Tibial nerve (tissue), 4 donors: ENCODE results near the gene AASS. TPM values are rescaled to one million over a fixed set of nuclear protein-coding genes. Genes with fewer than 3 reads are reported as not detected.

ENCODE experiments used
- DNase-seq, 2 donors: peaks; one replicate each; pipeline ENCODE4 v3.0.0-alpha.2; 2019; ENCODE audit warnings: low spot score in 2 of 2
- H3K27ac ChIP-seq, 4 donors: fragments of 200-600 bp; sonication (generic) in 3 of 4; one replicate each; pipeline ENCODE4 v1.5.1; 2017 to 2019; ENCODE audit warnings: mild to moderate bottlenecking in 1 of 4
- H3K27me3 ChIP-seq, 2 donors: fragments of 200-600 bp; sonication (generic) in 1 of 2; one replicate each; pipeline versions ENCODE4 v1.5.1 to v1.6.0; 2017 to 2019
- H3K36me3 ChIP-seq, 3 donors: fragments of 200-600 bp; sonication (generic); one replicate each; pipeline ENCODE4 v1.5.1; 2018 to 2019
- H3K4me1 ChIP-seq, 4 donors: fragments of 200-600 bp; sonication (generic) in 3 of 4; one replicate each; pipeline ENCODE4 v1.5.1; 2017 to 2019
- H3K4me3 ChIP-seq, 4 donors: fragments of 200-600 bp; sonication (generic) in 3 of 4; one replicate each; pipeline ENCODE4 v1.5.1; 2017 to 2019; ENCODE audit warnings: mild to moderate bottlenecking in 1 of 4, moderate library complexity in 1 of 4
- H3K9me3 ChIP-seq, 4 donors: fragments of 200-600 bp; sonication (generic) in 3 of 4; one replicate each; pipeline ENCODE4 v1.5.1; 2017 to 2019
- EP300 ChIP-seq, 2 donors: sonication (generic); formaldehyde crosslinking; IDR thresholded peaks; one replicate each; pipeline ENCODE4 v1.6.1; 2017; ENCODE audit warnings: antibody characterized with exemption in 2 of 2, mild to moderate bottlenecking in 1 of 2
- POLR2A ChIP-seq, 2 donors: fragments of 450-650 bp; IDR thresholded peaks; one replicate each; pipeline ENCODE4 v1.6.1; 2017; ENCODE audit warnings: antibody characterized with exemption in 2 of 2, mild to moderate bottlenecking in 2 of 2, moderate library complexity in 2 of 2
- WGBS, 2 donors: methylation state at CpG; one replicate each; pipeline ENCODE4 v1.1.5; 2018; 5-methylcytosine and 5-hydroxymethylcytosine counted together
- total RNA-seq, 4 donors: library from RNA; depleted of rRNA; stranded (reverse); fragments of >200 nt; gene quantifications; one replicate each; pipeline ENCODE4 v1.1.0, GENCODE V29; 2016
- TF ChIP-seq, protein P1 (sequence below), 5 experiments: fragments of 200-600 bp in 3 of 5; fragments of 450-650 bp in 2 of 5; sonication (generic) in 3 of 5; IDR thresholded peaks; one replicate each; pipeline ENCODE4 v1.5.1; 2016 to 2019; ENCODE audit warnings: antibody characterized with exemption in 5 of 5, mild to moderate bottlenecking in 3 of 5, moderate library complexity in 2 of 5

AASS gene
- total RNA-seq, 4 donors from 2014 or later = 141 to 231 (median 189) TPM

DNA sequence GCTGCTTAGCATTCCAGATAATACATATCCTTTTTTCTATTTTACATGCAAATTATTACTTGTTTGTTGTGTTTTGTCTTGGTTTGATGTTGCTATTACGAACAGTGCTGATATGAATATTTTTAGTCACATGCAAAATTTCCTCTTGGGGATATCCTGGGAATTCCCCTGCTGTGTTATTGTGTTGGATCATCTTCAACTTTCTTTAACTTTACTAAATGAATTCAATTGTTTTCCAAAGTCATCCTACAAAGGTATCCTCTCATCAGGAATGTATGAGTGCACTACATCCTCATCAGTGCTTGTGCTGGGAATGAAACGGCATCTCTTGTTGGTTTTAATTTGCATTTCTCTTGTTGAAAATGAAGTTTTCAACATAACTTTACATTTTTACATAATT lies 87.1 kb downstream of the AASS start:
- Histone ChIP-seq H3K27me3 (no peaks in the 10 kb centered on the region), H3K27ac (no peak overlapping the region), H3K9me3 (no peaks in the 10 kb centered on the region), H3K4me1 (no peaks in the 10 kb centered on the region), H3K36me3 (peaks cover 0 to 5% (median 0%) of the 10 kb centered on the region in 3 donors), H3K4me3 (no peak overlapping the region)
- WGBS, 2 donors = 67 to 68% methylated on average over 2 of the region's 2 CpGs
- TF ChIP-seq EP300 (IDR thresholded peaks at IDR 0.05) (no peak), POLR2A (IDR thresholded peaks at IDR 0.05) (no peak)
- TF ChIP-seq, protein P1, sequence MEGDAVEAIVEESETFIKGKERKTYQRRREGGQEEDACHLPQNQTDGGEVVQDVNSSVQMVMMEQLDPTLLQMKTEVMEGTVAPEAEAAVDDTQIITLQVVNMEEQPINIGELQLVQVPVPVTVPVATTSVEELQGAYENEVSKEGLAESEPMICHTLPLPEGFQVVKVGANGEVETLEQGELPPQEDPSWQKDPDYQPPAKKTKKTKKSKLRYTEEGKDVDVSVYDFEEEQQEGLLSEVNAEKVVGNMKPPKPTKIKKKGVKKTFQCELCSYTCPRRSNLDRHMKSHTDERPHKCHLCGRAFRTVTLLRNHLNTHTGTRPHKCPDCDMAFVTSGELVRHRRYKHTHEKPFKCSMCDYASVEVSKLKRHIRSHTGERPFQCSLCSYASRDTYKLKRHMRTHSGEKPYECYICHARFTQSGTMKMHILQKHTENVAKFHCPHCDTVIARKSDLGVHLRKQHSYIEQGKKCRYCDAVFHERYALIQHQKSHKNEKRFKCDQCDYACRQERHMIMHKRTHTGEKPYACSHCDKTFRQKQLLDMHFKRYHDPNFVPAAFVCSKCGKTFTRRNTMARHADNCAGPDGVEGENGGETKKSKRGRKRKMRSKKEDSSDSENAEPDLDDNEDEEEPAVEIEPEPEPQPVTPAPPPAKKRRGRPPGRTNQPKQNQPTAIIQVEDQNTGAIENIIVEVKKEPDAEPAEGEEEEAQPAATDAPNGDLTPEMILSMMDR (IDR thresholded peaks at IDR 0.05) = no peak
- DNase-seq = no peak

DNA sequence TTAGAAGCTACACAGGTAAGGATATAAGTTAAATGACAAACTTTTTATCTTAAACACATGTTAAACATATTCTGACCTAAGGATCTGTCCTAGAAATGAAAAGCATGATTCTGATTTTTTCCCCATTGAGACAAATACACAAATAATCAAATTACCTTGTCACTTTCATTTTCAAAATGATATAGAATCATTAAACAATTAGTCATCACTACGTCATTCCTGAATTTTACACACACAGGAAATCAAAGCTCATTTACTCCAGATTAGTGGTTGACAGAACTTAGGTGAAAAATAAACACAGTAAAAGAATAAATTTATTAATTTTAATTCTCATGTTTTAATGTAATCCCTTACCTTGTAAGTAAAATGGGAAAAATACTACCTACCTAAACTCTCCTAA lies 89.0 kb downstream of the AASS start:
- TF ChIP-seq, protein P1 (IDR thresholded peaks at IDR 0.05) = no peak
- TF ChIP-seq EP300 (IDR thresholded peaks at IDR 0.05) (no peak), POLR2A (IDR thresholded peaks at IDR 0.05) (no peak)
- no peak overlapping the region for H3K4me3 ChIP-seq
- no peaks in the 10 kb centered on the region for H3K36me3 ChIP-seq
- no peaks in the 10 kb centered on the region for H3K9me3 ChIP-seq
- DNase-seq = no peak
- H3K27ac ChIP-seq = no peak overlapping the region
- WGBS, 2 donors = 75 to 78% methylated on average over 1 of the region's 1 CpG
- H3K27me3 ChIP-seq = no peaks in the 10 kb centered on the region
- H3K4me1 ChIP-seq = no peaks in the 10 kb centered on the region

GRCh38 chr7:122054393-122054792 lies 89.7 kb downstream of the AASS start:
- Histone ChIP-seq H3K27ac (no peak overlapping the region), H3K4me3 (no peak overlapping the region), H3K27me3 (no peaks in the 10 kb centered on the region), H3K36me3 (no peaks in the 10 kb centered on the region), H3K9me3 (no peaks in the 10 kb centered on the region), H3K4me1 (no peaks in the 10 kb centered on the region)
- WGBS, 2 donors = 86% methylated on average over 1 of the region's 1 CpG
- DNase-seq = no peak
- TF ChIP-seq, protein P1 (IDR thresholded peaks at IDR 0.05) = no peak
- TF ChIP-seq EP300 (IDR thresholded peaks at IDR 0.05) (no peak), POLR2A (IDR thresholded peaks at IDR 0.05) (no peak)

- WGBS, 2 donors = 85 to 93% methylated on average over 3 of the region's 3 CpGs
- no peak overlapping the region for H3K27ac ChIP-seq
These were observed 97.6 kb downstream of the AASS start for GRCh38 chr7:122046402-122046801.

GRCh38 chr7:122040147-122040546 lies 103.9 kb downstream of the AASS start:
- H3K27me3 ChIP-seq = no peaks in the 10 kb centered on the region
- H3K4me3 ChIP-seq = no peak overlapping the region
- no peaks in the 10 kb centered on the region for H3K4me1 ChIP-seq
- H3K36me3 ChIP-seq = peaks cover 0 to 5% (median 0%) of the 10 kb centered on the region in 3 donors
- H3K9me3 ChIP-seq = no peaks in the 10 kb centered on the region
- no peak overlapping the region for H3K27ac ChIP-seq
- TF ChIP-seq POLR2A (IDR thresholded peaks at IDR 0.05) (no peak), EP300 (IDR thresholded peaks at IDR 0.05) (no peak)
- TF ChIP-seq, protein P1 (IDR thresholded peaks at IDR 0.05) = no peak
- DNase-seq = no peak
- 93 to 97% methylated on average over 3 of the region's 3 CpGs for WGBS, 2 donors

More at GRCh38 chr7:122046402-122046801, 97.6 kb downstream of the AASS start:
- Histone ChIP-seq H3K4me1 (no peaks in the 10 kb centered on the region), H3K27me3 (no peaks in the 10 kb centered on the region), H3K9me3 (no peaks in the 10 kb centered on the region), H3K4me3 (no peak overlapping the region), H3K36me3 (no peaks in the 10 kb centered on the region)
- TF ChIP-seq EP300 (IDR thresholded peaks at IDR 0.05) (no peak), POLR2A (IDR thresholded peaks at IDR 0.05) (no peak)
- TF ChIP-seq, protein P1 (IDR thresholded peaks at IDR 0.05) = no peak
- DNase-seq = no peak
